ENCODE results near the gene MAD1L1. TPM values are rescaled to one million over a fixed set of nuclear protein-coding genes. Genes with fewer than 3 reads are reported as not detected.

MAD1L1 gene
- total and polyA plus RNA-seq, 7 experiments from 2014 or later = 112 to 314 (median 136) TPM

DNA sequence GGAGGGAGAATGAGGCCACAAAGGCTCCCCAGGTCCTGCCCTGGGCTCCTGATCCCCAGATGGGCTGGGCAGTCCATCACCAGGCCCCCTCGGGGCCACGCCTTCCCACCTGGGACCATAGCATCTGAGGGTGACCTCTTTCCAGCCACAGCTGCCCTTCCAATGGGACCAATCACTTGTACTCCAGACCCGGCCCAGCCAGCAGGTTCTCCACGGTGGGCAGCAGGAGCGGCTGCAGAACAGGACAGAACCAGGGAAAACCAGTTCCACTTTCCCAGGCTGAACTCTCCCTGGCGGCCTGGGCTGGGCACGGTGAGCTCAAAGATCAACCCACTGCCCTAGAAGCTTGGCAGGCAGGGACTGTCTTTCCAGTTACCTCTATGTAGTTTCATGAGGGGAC lies 257.6 kb downstream of the MAD1L1 start:
- Histone ChIP-seq H3K4me1 (ENCODE audit: control insufficient read depth in 2 of 2, insufficient read depth in 2 of 2, low read length in 2 of 2) (peaks cover 0 to 29% of the 10 kb centered on the region in 2 donors), H3K27ac (ENCODE audit: low read depth, low read length) (no peak overlapping the region)
- H3K27ac Mint-ChIP-seq = peak overlapping the region in 4 of 9 donors; percentile 13 to 56 (median 43)

DNA sequence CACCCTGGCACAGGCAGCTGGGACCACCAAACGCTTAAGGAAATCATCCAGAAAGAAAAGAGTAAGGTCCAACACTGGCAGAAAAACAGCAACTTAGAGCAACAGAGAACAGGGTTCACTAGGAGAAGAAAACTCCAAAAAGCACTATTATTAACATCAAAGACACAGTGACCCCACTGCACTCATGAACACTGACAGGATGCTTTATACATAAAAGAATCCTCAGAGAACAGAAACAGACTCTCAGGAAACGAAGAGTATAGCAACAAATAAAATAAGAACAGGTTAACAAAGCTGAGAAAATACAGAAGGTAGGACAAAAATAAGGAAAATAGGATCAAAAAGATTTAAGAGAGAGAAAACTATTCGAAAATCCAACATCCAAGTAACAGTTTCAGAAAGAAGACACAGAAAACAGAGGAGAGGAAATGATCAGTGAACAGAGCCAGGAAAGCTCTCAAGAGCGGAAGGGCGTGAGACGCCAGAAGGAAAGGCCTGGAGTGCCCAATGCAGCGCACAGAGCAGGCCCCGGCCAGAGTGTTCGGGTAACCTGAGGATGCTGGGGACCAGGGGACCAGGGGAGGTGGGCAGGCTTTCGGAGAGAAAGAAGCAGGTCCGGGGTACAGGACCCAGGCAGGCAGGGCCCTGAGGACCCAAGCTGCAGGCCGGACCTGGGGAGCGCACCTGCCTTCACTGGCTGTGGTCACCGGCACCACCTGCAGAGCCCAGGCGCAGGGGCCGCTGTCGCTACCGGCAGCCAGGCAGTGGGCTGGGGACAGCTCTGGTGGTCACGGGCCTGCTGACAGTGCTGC lies 258.2 kb downstream of the MAD1L1 start:
- Histone ChIP-seq H3K27me3 (ENCODE audit: control insufficient read depth in 2 of 2, insufficient read depth in 2 of 2, low read length in 2 of 2) (no peaks in the 10 kb centered on the region), H3K9me3 (ENCODE audit: control insufficient read depth in 2 of 3, low read length in 3 of 3) (no peaks in the 10 kb centered on the region), H3K4me1 (ENCODE audit: control insufficient read depth in 2 of 2, insufficient read depth in 2 of 2, low read length in 2 of 2) (peaks cover 0 to 30% of the 10 kb centered on the region in 2 donors), H3K27ac (ENCODE audit: low read depth, low read length) (no peak overlapping the region), H3K4me3 (ENCODE audit: low read length) (no peak overlapping the region), H3K36me3 (ENCODE audit: control insufficient read depth in 2 of 3, insufficient read depth in 3 of 3, low read length in 3 of 3) (peaks cover 0 to 6% (median 3%) of the 10 kb centered on the region in 3 experiments)
- Mint-ChIP-seq H3K4me3 (peak overlapping the region in 7 of 10 donors; percentile 1 to 70 (median 47)), H3K4me1 (peaks cover 10 to 58% (median 47%) of the 10 kb centered on the region in 7 donors), H3K27me3 (no peaks in the 10 kb centered on the region), H3K36me3 (peaks cover 5 to 23% (median 9%) of the 10 kb centered on the region in 5 donors), H3K27ac (peak overlapping the region in 8 of 9 donors; percentile 16 to 93 (median 84)), H3K9me3 (peaks cover 0 to 1% (median 0%) of the 10 kb centered on the region in 11 donors)
- POLR2A ChIA-PET = interaction anchor here (1.4 kb wide), 1 partner anchor 30 kb away, joined by 5 read pairs; no protein-coding TSS in a partner anchor
- CTCF ChIA-PET = interaction anchor here (0.6 kb wide), 1 partner anchor 100 kb away, joined by 3 read pairs; no protein-coding TSS in a partner anchor
- intact Hi-C loops (cut with micrococcal nuclease) = loop anchor here (5.0 to 10.0 kb wide), 2 partner anchors 52 to 60 kb away; no protein-coding TSS in a partner anchor
- DNase-seq = peak in 1 of 9 donors; percentile 23
- ATAC-seq = no peak

More for the DNA sequence above, 257.6 kb downstream of the MAD1L1 start:
- Mint-ChIP-seq H3K4me1 (peaks cover 4 to 52% (median 41%) of the 10 kb centered on the region in 7 donors), H3K36me3 (peaks cover 5 to 23% (median 8%) of the 10 kb centered on the region in 5 donors), H3K4me3 (no peak overlapping the region), H3K9me3 (peaks cover 0 to 1% (median 0%) of the 10 kb centered on the region in 11 donors), H3K27me3 (no peaks in the 10 kb centered on the region)
- ChIA-PET CTCF (no interaction called here), POLR2A (interaction anchor here (1.4 kb wide), 1 partner anchor 31 kb away, joined by 5 read pairs; no protein-coding TSS in a partner anchor)
- intact Hi-C loops (cut with micrococcal nuclease) = loop anchor here in 1 of 2 donors (10.0 kb wide), 1 partner anchor 60 kb away; no protein-coding TSS in a partner anchor
- peaks cover 0 to 6% (median 3%) of the 10 kb centered on the region in 3 experiments for H3K36me3 ChIP-seq (ENCODE audit: control insufficient read depth in 2 of 3, insufficient read depth in 3 of 3, low read length in 3 of 3)
- no peak for DNase-seq
- no peak overlapping the region for H3K4me3 ChIP-seq (ENCODE audit: low read length)
- no peak for ATAC-seq
- no peaks in the 10 kb centered on the region for H3K9me3 ChIP-seq (ENCODE audit: control insufficient read depth in 2 of 3, low read length in 3 of 3)
- no peaks in the 10 kb centered on the region for H3K27me3 ChIP-seq (ENCODE audit: control insufficient read depth in 2 of 2, insufficient read depth in 2 of 2, low read length in 2 of 2)

DNA sequence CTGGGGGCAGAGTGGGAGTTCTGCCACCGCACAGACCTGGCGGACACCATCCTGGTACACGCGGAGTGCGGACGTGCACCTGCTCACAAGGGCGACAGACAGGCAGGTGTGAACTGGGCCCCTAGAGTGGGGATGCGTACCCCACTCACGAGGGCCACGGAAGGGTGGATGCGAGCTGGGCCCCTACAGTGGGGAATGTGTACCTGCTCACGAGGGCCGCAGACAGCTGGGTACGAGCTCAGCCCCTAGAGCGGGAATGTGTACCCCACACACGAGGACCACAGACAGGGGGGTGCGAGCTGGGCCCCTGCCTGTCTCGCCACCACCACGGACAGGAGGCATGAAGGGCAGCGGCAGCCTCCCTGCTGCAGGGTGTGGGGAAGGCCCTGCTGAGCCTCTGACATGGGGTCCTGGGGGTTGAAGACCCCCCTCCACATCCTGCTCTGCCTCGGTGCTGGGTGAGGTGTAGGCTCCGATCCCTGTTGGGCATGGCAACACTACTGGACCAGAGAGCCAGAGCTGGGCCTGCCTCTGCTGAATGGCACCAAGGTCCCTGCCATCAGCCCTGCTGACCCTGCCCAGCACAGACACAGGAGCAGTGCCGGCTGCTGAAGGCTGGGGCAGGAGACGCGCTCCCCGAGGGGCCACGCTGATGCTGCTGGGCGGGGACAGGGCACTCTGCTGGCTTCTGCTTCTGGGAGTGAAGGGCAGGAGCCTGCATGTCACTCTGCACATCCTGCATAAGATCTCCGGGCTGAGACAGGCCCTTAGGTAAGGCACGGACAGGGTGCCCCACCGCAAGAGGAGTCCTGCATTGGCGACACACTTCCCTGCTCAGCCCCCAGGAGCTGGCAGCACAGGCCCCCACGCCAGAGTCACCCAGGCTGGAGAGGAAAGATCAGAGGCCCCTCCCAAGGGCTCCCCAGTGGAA lies 259.2 kb downstream of the MAD1L1 start:
- Mint-ChIP-seq H3K27ac (peak overlapping the region in 6 of 9 donors; percentile 8 to 93 (median 34)), H3K36me3 (peaks cover 5 to 26% (median 9%) of the 10 kb centered on the region in 5 donors), H3K4me3 (peak overlapping the region in 2 of 10 donors; percentile 57 to 70), H3K9me3 (peaks cover 0 to 1% (median 0%) of the 10 kb centered on the region in 11 donors), H3K27me3 (no peaks in the 10 kb centered on the region), H3K4me1 (peaks cover 12 to 57% (median 46%) of the 10 kb centered on the region in 7 donors)
- peak; percentile 24 for ATAC-seq
- Histone ChIP-seq H3K9me3 (ENCODE audit: control insufficient read depth in 2 of 3, low read length in 3 of 3) (no peaks in the 10 kb centered on the region), H3K4me3 (ENCODE audit: low read length) (no peak overlapping the region), H3K36me3 (ENCODE audit: control insufficient read depth in 2 of 3, insufficient read depth in 3 of 3, low read length in 3 of 3) (peaks cover 0 to 6% (median 3%) of the 10 kb centered on the region in 3 experiments), H3K4me1 (ENCODE audit: control insufficient read depth in 2 of 2, insufficient read depth in 2 of 2, low read length in 2 of 2) (peaks cover 0 to 21% of the 10 kb centered on the region in 2 donors), H3K27me3 (ENCODE audit: control insufficient read depth in 2 of 2, insufficient read depth in 2 of 2, low read length in 2 of 2) (no peaks in the 10 kb centered on the region), H3K27ac (ENCODE audit: low read depth, low read length) (no peak overlapping the region)
- POLR2A ChIA-PET = interaction anchor here (0.9 to 1.4 kb wide), 2 partner anchors 30 to 34 kb away, joined by 3 to 5 read pairs; no protein-coding TSS in a partner anchor
- CTCF ChIA-PET = interaction anchor here (0.6 kb wide), 1 partner anchor 99 kb away, joined by 3 read pairs; no protein-coding TSS in a partner anchor
- DNase-seq = no peak
- intact Hi-C loops (cut with micrococcal nuclease) = loop anchor here (5.0 to 10.0 kb wide), 2 partner anchors 51 to 61 kb away; no protein-coding TSS in a partner anchor

DNA sequence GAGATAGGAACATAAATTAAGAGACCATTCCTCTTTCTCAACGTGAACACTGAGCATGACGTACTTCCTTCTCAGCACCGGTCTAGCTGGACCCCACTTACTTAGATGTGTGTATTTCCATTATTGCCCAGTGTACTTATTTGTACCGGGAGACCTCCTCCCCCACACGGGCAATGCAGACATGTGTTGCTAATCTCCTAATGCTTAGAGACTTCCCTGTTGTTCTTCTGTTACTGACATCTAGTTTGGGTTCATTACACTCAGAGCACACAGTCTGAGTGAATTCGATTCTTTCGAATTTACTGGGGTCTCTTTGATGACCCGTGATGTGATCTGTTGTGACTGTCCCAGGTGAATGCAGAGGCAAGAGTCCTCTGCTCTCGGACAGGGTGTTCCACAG lies 260.0 kb downstream of the MAD1L1 start:
- CTCF ChIA-PET = no interaction called here
- H3K4me1 Mint-ChIP-seq = peaks cover 13 to 62% (median 48%) of the 10 kb centered on the region in 7 donors
- intact Hi-C loops (cut with micrococcal nuclease) = loop anchor here (5.0 to 10.0 kb wide), 2 partner anchors 50 to 62 kb away; no protein-coding TSS in a partner anchor

DNA sequence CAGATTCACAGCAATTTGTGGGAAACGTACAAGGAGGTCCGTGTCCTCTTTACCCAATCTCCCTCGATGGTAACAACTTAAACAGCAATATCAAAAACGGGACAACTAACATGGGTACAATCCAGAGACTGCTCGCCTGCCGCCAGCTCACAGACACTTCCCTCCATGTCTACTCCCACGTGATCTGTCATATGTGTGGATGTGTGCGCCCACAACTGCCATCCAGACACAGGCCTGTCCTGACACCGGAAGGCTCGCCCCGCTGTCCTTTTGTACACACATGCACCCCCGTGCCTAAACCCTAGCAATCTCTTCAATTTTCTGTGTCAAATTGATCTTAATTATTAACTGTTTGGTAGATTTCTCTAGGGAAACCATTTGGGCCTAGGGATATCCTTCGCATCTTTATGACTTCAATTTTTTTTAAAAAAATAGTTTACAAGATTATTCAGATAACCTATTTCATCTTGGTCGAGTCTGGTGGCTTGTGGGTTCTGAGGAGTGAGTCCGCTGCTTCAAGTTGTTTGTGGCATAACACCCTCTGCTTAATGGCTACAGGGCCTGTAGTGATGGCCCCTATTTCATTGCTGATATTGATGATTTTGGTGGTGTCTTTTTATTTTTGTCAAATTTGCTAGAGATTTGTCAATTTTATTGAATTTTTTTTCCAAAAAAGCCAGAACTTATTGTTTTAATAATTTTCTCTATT lies 260.6 kb downstream of the MAD1L1 start:
- peaks cover 5 to 32% (median 16%) of the 10 kb centered on the region in 5 donors for H3K36me3 Mint-ChIP-seq
- Histone ChIP-seq H3K9me3 (ENCODE audit: control insufficient read depth in 2 of 3, low read length in 3 of 3) (no peaks in the 10 kb centered on the region), H3K27ac (ENCODE audit: low read depth, low read length) (no peak overlapping the region), H3K27me3 (ENCODE audit: control insufficient read depth in 2 of 2, insufficient read depth in 2 of 2, low read length in 2 of 2) (no peaks in the 10 kb centered on the region), H3K4me3 (ENCODE audit: low read length) (no peak overlapping the region), H3K36me3 (ENCODE audit: control insufficient read depth in 2 of 3, insufficient read depth in 3 of 3, low read length in 3 of 3) (peaks cover 0 to 6% (median 0%) of the 10 kb centered on the region in 3 experiments), H3K4me1 (ENCODE audit: control insufficient read depth in 2 of 2, insufficient read depth in 2 of 2, low read length in 2 of 2) (peaks cover 0 to 20% of the 10 kb centered on the region in 2 donors)
- ChIA-PET CTCF (interaction anchor here (0.6 to 0.7 kb wide), 2 partner anchors 45 to 1298 kb away, joined by 3 read pairs; no protein-coding TSS in a partner anchor), POLR2A (interaction anchor here (0.7 kb wide), 1 partner anchor 127 kb away, joined by 5 read pairs; no protein-coding TSS in a partner anchor)
- no peak overlapping the region for H3K4me3 Mint-ChIP-seq
- intact Hi-C loops (cut with micrococcal nuclease) = loop anchor here (2.0 to 10.0 kb wide), 4 partner anchors 31 to 307 kb away; no protein-coding TSS in a partner anchor
- H3K4me1 Mint-ChIP-seq = peaks cover 17 to 68% (median 54%) of the 10 kb centered on the region in 7 donors
- peak overlapping the region in 2 of 9 donors; percentile 8 to 26 for H3K27ac Mint-ChIP-seq
- ATAC-seq = no peak
- DNase-seq = no peak
- H3K9me3 Mint-ChIP-seq = peaks cover 0 to 1% (median 0%) of the 10 kb centered on the region in 11 donors
- no peaks in the 10 kb centered on the region for H3K27me3 Mint-ChIP-seq

More for the DNA sequence above, 260.0 kb downstream of the MAD1L1 start:
- no peaks in the 10 kb centered on the region for H3K27me3 Mint-ChIP-seq
- no peak overlapping the region for H3K27ac ChIP-seq (ENCODE audit: low read depth, low read length)
- H3K27me3 ChIP-seq (ENCODE audit: control insufficient read depth in 2 of 2, insufficient read depth in 2 of 2, low read length in 2 of 2) = no peaks in the 10 kb centered on the region
- ATAC-seq (no peak), DNase-seq (no peak)
- no peak overlapping the region for H3K4me3 ChIP-seq (ENCODE audit: low read length)
- peaks cover 0 to 6% (median 0%) of the 10 kb centered on the region in 3 experiments for H3K36me3 ChIP-seq (ENCODE audit: control insufficient read depth in 2 of 3, insufficient read depth in 3 of 3, low read length in 3 of 3)
- H3K4me3 Mint-ChIP-seq = peak overlapping the region in 1 of 10 donors; percentile 23
- peaks cover 0 to 20% of the 10 kb centered on the region in 2 donors for H3K4me1 ChIP-seq (ENCODE audit: control insufficient read depth in 2 of 2, insufficient read depth in 2 of 2, low read length in 2 of 2)
- H3K9me3 Mint-ChIP-seq = peaks cover 0 to 1% (median 0%) of the 10 kb centered on the region in 11 donors
- no peaks in the 10 kb centered on the region for H3K9me3 ChIP-seq (ENCODE audit: control insufficient read depth in 2 of 3, low read length in 3 of 3)
- peak overlapping the region in 6 of 9 donors; percentile 8 to 77 (median 32) for H3K27ac Mint-ChIP-seq
- peaks cover 5 to 27% (median 11%) of the 10 kb centered on the region in 5 donors for H3K36me3 Mint-ChIP-seq
- POLR2A ChIA-PET = no interaction called here
